ENCODE measurements around the gene DERA.

GRCh38 chr12:15863984-15864383 lies 47.1 kb upstream of the DERA start:
- TF ChIP-seq EZH2 (IDR thresholded peaks at IDR 0.05; ENCODE audit: low read length): no peak
- TF ChIP-seq CTCF (optimal IDR thresholded peaks at IDR 0.05 in 1 of 3, IDR thresholded peaks at IDR 0.05 in 1 of 3, conservative IDR thresholded peaks at IDR 0.05 in 1 of 3; ENCODE audit: extremely low read depth in 1 of 3, insufficient read depth in 2 of 3, low read length in 3 of 3): no peak

Measured in keratinocyte (primary cell).